Smooth muscle cell (in vitro differentiated cells): ENCODE measurements around the gene ATF6. TPM values are rescaled to one million over a fixed set of nuclear protein-coding genes. Genes with fewer than 3 reads are reported as not detected.
"Not testable (repeated sequence)": the region's sequence is repeated elsewhere in the genome, so short reads cannot be mapped to it uniquely, and the experiment has no call there.

ENCODE experiments used
- DNase-seq: peaks from one replicate; lab custom pipeline; 2025; ENCODE audit not compliant: unreplicated experiment; lab: John Stamatoyannopoulos, UW
- H2AFZ ChIP-seq: fragments of 200-600 bp; sonication (generic); 2 replicates; pipeline ENCODE4 v1.6.0; 2016; ENCODE audit warnings: antibody characterized with exemption, low read depth, mild to moderate bottlenecking
- H3F3A ChIP-seq: fragments of 200-600 bp; sonication (generic); 2 replicates; pipeline ENCODE4 v1.6.0; 2017; ENCODE audit warnings: antibody characterized with exemption, low read depth
- H3K27ac ChIP-seq: fragments of 200-600 bp; sonication (generic); 2 replicates; pipeline ENCODE4 v1.5.1; 2016; ENCODE audit warnings: low read depth, mild to moderate bottlenecking
- H3K27me3 ChIP-seq: fragments of 200-600 bp; sonication (generic); 2 replicates; pipeline ENCODE4 v1.6.1; 2016; ENCODE audit warnings: low read depth, mild to moderate bottlenecking
- H3K36me3 ChIP-seq: fragments of 200-600 bp; sonication (generic); 2 replicates; pipeline ENCODE4 v1.5.1; 2016; ENCODE audit warnings: low read depth
- H3K4me1 ChIP-seq: fragments of 200-600 bp; sonication (generic); 2 replicates; pipeline ENCODE4 v1.5.1; 2016; ENCODE audit warnings: low read depth
- H3K4me2 ChIP-seq: fragments of 200-600 bp; sonication (generic); 2 replicates; pipeline ENCODE4 v1.6.0; 2016; ENCODE audit warnings: mild to moderate bottlenecking
- H3K4me3 ChIP-seq: fragments of 200-600 bp; sonication (generic); 2 replicates; pipeline ENCODE4 v1.5.1; 2016; ENCODE audit warnings: mild to moderate bottlenecking
- H3K79me2 ChIP-seq: fragments of 200-600 bp; sonication (generic); 2 replicates; pipeline ENCODE4 v1.6.0; 2016; ENCODE audit warnings: low read depth, mild to moderate bottlenecking
- H3K9ac ChIP-seq: fragments of 200-600 bp; sonication (generic); 2 replicates; pipeline ENCODE4 v1.6.0; 2016; ENCODE audit warnings: low read depth
- H3K9me3 ChIP-seq: fragments of 200-600 bp; sonication (generic); replicated peaks from 2 replicates; pipeline ENCODE4 v1.5.1; 2016; ENCODE audit warnings: low read depth
- H4K20me1 ChIP-seq: fragments of 200-600 bp; sonication (generic); 2 replicates; pipeline ENCODE4 v1.6.0; 2016; ENCODE audit warnings: low read depth
- CTCF ChIP-seq: fragments of 200-600 bp; sonication (generic); IDR thresholded peaks from 2 replicates; pipeline ENCODE4 v1.5.1; 2017; ENCODE audit warnings: borderline replicate concordance, mild to moderate bottlenecking, antibody characterized with exemption; ENCODE audit not compliant: insufficient read depth, poor library complexity, severe bottlenecking
- WGBS: methylation state at CpG from one replicate; pipeline ENCODE4 v1.1.7; 2016; ENCODE audit warnings: low lambda C conversion rate; 5-methylcytosine and 5-hydroxymethylcytosine counted together
- polyA plus RNA-seq: library from polyadenylated mRNA; unstranded; fragments of >200 nt; fragmentation: Nextera tagmentation; extraction: Ambion mirVana; gene quantifications from 2 replicates; pipeline ENCODE4 v1.2.1, GENCODE V29; 2016
- total RNA-seq: library from RNA; depleted of rRNA; stranded (reverse); fragments of >200 nt; gene quantifications from 2 replicates; pipeline ENCODE4 v1.2.3, GENCODE V29; 2014

ATF6 gene
- total and polyA plus RNA-seq, 2 experiments from 2014 or later = 7.8 to 22.9 TPM

- Histone ChIP-seq H4K20me1 (no peaks in the 10 kb centered on the region), H3K4me3 (no peak overlapping the region), H3K4me2 (no peak overlapping the region), H3K36me3 (no peaks in the 10 kb centered on the region), H3K9ac (no peak overlapping the region), H3K27me3 (no peaks in the 10 kb centered on the region), H3K27ac (no peak overlapping the region), H3F3A (peaks cover 3% of the 10 kb centered on the region), H3K4me1 (no peaks in the 10 kb centered on the region), H3K79me2 (no peaks in the 10 kb centered on the region), H2AFZ (no peak overlapping the region), H3K9me3 (no peaks in the 10 kb centered on the region)
- 71% methylated on average over 2 of the region's 2 CpGs for WGBS
- no peak for DNase-seq
- TF ChIP-seq CTCF = no peak
Observed at GRCh38 chr1:161803181-161803580, 37.1 kb downstream of the ATF6 start.

GRCh38 chr1:161805399-161806197, 39.5 kb downstream of the ATF6 start:
- Histone ChIP-seq H2AFZ (no peak overlapping the region), H3K27ac (peak overlapping the region; percentile 42), H3K79me2 (no peaks in the 10 kb centered on the region), H3K4me2 (peak overlapping the region; percentile 61), H3F3A (peaks cover 3% of the 10 kb centered on the region), H3K4me3 (no peak overlapping the region), H3K9me3 (no peaks in the 10 kb centered on the region), H3K36me3 (no peaks in the 10 kb centered on the region), H4K20me1 (no peaks in the 10 kb centered on the region), H3K9ac (no peak overlapping the region), H3K4me1 (no peaks in the 10 kb centered on the region), H3K27me3 (no peaks in the 10 kb centered on the region)
- DNase-seq = no peak
- WGBS = 59% methylated on average over 3 of the region's 3 CpGs
- no peak for TF ChIP-seq CTCF

- H3K27ac ChIP-seq, H3K9ac ChIP-seq, H2AFZ ChIP-seq, H3K36me3 ChIP-seq, H3K4me3 ChIP-seq, H3K79me2 ChIP-seq, H3K4me2 ChIP-seq, H4K20me1 ChIP-seq, DNase-seq, H3K9me3 ChIP-seq, H3K27me3 ChIP-seq, H3F3A ChIP-seq, H3K4me1 ChIP-seq: not testable (repeated sequence)
- WGBS = 100% methylated on average over 2 of the region's 2 CpGs
Observed at GRCh38 chr1:161809202-161809601, 43.1 kb downstream of the ATF6 start.

- H3K4me3 ChIP-seq, H3K9me3 ChIP-seq, H3K4me2 ChIP-seq, H3F3A ChIP-seq, H3K27ac ChIP-seq, H3K27me3 ChIP-seq, H3K79me2 ChIP-seq, H3K4me1 ChIP-seq, H2AFZ ChIP-seq, H3K9ac ChIP-seq, DNase-seq, H3K36me3 ChIP-seq, H4K20me1 ChIP-seq: not testable (repeated sequence)
- 93% methylated on average over 1 of the region's 1 CpG for WGBS
Observed at GRCh38 chr1:161809656-161810055, 43.5 kb downstream of the ATF6 start.
